HK-2 (cell line): ENCODE measurements around the gene CCDC146.
A peak's percentile ranks its signal among the peaks of the same experiment; 100 is the strongest.
"Not testable (repeated sequence)": the region's sequence is repeated elsewhere in the genome, so short reads cannot be mapped to it uniquely, and the experiment has no call there.

Experiments used
- DNase-seq: peaks from one replicate; pipeline ENCODE4 v3.0.0-alpha.2; 2018; ENCODE audit not compliant: unreplicated experiment

The CCDC146 gene, protein sequence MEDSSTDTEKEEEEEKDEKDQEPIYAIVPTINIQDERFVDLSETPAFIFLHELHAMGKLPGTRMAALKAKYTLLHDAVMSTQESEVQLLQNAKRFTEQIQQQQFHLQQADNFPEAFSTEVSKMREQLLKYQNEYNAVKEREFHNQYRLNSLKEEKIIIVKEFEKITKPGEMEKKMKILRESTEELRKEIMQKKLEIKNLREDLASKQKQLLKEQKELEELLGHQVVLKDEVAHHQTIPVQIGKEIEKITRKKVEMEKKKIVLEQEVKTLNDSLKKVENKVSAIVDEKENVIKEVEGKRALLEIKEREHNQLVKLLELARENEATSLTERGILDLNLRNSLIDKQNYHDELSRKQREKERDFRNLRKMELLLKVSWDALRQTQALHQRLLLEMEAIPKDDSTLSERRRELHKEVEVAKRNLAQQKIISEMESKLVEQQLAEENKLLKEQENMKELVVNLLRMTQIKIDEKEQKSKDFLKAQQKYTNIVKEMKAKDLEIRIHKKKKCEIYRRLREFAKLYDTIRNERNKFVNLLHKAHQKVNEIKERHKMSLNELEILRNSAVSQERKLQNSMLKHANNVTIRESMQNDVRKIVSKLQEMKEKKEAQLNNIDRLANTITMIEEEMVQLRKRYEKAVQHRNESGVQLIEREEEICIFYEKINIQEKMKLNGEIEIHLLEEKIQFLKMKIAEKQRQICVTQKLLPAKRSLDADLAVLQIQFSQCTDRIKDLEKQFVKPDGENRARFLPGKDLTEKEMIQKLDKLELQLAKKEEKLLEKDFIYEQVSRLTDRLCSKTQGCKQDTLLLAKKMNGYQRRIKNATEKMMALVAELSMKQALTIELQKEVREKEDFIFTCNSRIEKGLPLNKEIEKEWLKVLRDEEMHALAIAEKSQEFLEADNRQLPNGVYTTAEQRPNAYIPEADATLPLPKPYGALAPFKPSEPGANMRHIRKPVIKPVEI

DNA sequence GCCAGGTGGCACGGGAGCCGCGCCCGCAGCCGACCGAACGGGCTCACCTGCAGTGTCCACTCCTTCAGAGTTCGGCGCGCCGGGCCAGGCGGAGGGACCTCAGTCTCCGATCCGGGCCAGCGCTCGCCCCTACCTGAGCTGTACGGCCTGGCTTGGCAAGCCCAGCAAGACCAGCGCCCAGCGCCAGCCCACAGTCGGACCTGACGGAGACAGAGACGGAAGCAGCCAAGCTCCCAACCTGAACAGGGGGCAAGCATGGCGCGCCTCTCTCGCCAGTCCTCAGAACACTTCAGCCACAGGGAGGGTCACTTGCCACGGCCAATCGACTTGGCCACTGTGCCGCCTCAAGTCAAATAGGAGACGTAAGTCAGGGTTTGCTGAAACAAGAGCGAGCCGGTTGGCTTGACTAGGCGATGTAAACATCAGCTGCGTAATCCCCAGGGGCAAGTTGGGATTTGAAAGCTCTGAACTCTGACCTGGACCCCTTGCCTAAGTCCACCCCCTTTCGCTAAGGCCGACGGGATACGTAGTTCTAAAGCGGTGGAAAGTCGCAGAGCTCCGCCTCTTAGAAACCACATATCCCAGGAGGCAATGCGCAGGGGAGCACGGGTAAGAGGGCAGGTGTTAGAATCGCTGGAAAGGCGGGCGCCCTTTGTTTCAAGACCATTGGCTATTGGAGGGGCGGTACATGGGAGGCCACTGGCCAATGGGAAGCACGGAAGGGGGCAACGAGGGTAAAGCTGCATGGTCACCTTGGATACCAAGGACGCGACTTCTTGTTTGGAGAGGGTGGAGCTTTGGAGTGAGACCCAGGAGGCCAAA is at the start of gene CCDC146:
TSS of gene CCDC146 (plus strand) at position 756 of the 822 bp plus-strand sequence. CDS start 45,054 bp downstream, outside the sequence.
- DNase-seq = peak; percentile 97

DNA sequence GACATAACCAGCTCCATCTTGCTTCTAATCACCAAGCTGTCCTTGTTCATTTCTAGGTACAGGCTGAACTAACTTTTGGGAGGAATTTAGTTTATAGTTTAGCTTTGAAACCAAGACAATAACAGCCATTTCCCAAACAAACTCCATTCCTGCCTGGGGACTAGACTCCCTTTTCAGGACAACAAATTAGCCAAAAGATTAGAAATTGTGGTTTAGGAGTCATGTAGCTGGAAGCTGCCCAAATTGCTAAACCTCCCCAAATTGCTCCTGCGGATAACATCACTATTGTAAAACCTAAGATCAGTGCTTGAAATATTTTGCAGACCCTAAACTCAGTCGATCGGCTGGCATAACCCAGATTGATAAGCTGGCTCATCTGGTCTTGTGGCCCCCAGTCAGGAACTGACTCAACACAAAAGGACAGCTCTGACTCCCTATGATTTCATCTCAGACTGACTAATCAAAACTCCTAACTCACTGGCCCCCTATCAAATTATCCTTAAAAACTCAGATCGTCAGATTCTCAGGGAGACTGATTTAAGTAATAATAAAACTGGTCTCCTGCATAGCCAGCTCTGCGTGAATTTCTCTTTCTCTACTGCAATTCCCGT is 47.5 kb upstream of the CCDC146 start:
- not testable (repeated sequence) for DNase-seq

DNA sequence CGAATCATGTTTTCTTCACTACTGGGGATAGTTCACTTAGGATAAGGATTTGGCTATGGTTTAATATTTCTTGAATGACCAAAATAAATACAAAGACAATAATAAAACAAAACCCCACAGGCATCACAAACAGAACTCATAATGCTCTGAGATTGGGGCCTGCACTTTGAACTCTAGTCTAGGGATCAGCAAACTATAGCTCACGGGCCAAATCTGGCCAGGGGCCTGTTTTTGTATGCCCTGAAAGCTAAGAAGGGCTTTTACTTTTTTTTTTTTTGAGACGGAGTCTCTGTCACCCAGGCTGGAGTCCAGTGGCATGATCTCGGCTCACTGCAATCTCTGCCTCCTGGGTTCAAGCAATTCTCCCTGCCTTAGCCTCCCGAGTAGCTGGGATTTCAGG is 45.4 kb upstream of the CCDC146 start:
- not testable (repeated sequence) for DNase-seq

DNA sequence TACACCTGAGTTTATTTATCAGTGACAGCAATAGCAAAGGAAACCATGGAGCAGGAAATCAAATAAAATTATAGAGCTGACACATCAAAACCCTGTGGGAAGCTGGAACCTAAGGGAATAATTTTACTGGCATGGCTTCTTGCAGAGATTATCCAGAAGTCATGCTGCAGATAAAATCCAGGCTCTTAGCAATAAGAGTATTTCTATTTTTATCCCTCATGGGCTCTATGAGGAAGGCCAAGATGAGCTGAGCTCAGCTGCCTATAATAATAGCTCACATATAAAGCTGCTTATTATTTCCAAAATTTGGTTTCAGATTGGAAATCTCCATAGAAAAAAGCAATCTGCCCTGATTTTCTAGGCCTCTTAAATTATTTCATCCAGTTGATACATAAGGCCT is 43.3 kb upstream of the CCDC146 start:
- DNase-seq = not testable (repeated sequence)

DNA sequence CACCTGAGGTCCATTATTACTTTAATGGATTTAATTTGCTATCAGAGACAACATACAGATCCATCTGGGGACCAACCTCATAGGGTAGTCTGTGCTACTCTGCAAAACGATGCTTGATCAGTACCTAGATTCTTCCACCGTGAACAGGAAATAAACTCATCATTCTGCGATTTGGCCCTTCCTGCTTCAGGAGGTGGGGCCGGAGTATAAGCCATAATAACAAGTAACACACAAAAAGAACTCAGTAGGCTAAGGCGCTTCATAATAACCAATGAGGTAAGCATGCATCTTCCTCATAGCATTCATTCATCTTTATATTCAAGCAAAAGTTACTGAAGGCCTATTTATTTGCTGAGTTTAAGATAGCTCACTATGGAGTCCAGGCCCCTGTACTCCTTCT is 42.8 kb upstream of the CCDC146 start:
- DNase-seq = not testable (repeated sequence)

DNA sequence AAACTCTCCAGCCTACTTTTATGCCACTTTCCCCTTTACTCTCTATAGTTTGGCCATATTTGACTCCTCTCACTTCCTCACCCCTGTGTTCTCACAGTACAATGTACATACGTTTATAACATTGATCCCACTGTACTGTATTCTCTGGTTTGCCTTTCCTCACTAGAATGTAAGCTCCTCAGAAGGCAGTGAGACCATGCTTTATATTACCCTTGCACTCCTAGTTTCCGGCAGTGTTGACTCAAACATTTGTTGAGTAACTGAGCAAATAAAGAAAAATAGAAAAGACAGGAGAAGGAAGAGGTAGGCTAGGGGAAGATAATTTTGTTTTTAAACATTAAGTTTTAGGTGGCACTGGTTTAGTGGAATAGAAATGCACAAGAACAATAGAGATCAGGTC is 42.2 kb upstream of the CCDC146 start:
- not testable (repeated sequence) for DNase-seq

DNA sequence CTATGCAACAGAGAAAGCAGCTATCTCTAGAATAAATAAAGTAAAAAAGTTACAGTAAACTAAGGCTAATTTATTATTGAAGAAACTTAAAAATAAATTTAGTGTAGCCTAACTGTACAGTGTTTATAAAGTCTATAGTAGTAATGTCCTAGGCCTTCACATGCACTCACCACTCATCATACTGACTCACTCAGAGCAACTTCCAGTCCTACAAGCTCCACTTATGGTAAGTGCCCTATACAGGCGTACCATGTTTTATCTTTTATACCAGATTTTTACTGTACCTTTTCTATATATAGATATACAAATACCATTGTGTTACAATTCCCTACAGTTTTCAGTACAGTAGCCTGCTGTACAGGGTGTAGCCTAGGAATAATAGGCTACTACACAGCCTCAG is 40.2 kb upstream of the CCDC146 start:
- DNase-seq = not testable (repeated sequence)

DNA sequence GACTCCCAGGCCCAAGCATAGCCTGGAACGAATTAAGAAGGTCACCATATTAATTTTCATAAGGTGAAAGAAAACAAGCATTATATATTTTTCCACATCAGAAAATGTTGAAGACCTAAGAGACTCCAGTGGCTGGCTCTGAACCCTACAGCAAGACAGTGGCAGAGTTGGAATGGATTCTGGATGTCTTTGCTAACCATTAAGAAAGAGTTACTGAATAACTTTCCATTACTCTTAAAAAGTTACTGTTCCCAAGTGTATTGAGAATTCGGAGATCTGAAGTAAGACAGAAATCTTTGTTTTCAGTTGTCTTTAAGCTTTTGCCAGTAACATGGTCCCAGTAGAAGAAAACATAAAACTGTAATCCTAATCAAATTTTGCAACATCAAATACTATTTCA is 30.1 kb upstream of the CCDC146 start:
- DNase-seq = not testable (repeated sequence)

DNA sequence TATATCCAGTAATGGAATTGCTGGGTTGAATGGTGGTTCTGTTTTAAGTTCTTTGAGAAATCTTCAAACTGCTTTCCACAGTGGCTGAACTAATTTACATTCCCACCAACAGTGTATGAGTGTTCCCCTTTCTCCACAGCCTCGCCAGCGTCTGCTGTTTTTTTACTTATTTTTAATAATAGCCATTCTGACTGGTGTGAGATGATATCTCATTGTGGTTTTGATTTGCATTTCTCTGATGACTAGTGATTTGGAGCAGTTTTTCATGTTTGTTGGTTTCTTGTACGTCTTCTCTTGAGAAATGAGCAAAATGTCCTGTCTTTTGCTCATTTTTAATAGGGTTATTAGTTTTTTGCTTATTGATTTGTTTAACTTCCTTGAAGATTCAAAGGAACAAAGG is 21.9 kb upstream of the CCDC146 start:
- DNase-seq = not testable (repeated sequence)

DNA sequence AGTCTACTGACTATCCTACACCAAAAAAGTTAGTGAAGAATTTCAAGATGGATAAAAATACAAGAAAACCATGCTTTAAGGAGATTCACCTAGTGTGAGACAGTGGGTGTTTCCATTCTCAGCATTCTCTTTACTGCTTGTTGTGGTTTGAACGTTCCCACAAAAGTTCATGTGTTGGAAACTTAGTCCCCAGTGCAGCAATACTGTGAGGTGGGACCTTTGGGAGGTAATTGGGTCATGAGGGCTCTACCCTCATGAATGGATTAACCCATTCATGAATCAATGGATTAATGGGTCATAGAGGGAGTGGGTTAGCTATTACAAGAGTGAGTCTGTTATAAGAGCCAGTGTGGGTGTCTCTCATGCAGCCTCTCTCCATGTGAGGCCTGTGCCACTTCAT is 21.2 kb upstream of the CCDC146 start:
- not testable (repeated sequence) for DNase-seq

DNA sequence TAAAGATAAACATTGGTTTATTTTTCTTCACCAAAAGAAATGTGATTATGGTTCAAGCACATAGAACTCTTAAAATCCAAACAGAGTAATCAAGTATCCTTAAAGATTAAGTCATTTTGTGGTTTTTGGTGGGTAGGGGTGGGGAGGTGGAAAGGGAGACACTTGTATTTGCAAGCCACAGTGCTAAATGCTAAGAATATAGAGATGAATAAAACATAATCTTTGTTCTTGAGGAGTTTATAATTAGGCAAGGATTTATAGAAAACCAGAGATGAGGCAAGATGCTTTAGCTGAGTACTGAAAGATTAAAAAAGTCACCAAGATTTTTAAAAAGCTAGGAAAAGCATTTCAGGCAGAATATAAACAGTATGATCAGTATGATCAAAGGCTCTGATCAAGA is 19.7 kb upstream of the CCDC146 start:
- not testable (repeated sequence) for DNase-seq

DNA sequence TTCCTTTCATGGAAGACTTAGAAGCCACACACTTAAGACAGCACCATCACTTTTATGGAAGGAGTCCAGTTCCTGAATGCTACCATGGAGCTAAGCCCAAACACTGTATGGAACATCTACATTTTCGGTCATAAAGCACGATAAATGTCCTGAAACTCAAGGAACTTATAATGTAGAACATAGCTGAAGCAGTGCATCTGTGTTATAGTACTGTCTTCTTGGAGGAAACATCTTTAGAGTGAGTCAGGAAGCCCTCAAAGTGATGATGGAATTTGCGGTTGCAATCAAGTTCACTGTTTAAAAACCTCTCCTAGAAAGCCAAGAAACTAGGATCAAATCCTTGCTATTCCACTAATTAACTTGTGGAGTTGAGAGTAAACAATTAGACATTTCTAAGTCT is 16.5 kb upstream of the CCDC146 start:
- not testable (repeated sequence) for DNase-seq

DNA sequence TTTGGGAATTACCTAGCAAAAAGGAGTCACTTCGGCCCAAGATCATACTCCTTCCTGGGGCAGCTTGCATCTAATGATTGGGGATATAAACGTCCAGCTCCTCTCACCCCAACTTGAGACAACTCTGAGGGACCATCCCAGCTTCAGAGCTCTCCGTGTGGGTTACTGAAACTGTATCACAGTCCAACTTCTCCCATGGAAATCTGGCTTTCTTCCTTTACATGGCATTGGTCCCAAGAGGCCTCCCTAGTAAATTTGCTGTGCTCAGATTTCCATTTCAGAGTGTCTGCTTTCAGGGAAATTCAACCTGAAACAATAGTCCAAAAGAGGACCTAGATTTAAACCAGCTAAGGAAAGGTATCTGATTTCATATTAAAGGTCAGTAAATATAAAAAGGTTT is 14.8 kb upstream of the CCDC146 start:
- DNase-seq = not testable (repeated sequence)

DNA sequence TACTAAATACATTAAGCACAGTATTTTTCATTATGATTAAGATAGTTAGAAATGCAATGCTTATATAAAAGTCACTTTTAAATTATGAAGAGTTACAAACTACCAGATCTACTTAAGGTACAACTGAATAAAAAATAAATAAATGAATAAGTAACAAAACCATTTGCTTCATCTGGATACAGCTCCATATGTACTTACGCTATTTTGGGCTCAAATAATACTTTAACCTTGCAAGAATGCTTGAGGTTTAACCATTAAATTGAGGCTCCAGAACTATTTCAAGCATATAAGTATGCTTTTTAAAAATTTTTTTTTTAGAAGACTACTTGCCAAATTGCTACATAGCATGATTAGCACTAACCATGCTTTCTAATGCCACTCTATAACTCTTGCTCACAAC is 14.1 kb upstream of the CCDC146 start:
- not testable (repeated sequence) for DNase-seq

DNA sequence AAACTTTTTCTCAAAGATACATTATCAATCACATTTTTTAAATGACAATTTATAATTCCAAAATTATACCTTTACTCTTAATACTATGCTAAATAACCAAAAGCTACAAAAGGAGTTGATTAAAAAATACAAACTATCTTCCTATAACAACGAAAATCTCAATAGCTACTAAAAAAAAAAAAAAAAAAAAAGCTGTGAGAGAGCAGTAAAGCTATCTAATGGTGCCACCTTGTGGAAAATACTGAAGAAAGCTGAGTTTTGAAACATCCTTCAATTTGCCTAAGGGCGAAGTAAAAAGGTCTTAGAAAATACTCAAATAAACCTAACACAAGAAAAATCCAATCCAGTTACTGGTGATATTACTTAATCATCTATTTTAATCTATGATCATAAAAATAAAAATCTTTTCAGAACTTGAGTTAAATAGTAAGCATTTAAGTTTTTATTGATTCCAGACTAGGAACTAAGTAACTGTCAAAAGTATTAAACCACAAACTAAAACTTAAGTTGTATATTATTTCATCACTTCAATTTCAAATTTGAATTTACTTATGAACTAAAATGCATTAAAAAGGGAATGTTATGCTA is 9.6 kb upstream of the CCDC146 start:
- DNase-seq = not testable (repeated sequence)

DNA sequence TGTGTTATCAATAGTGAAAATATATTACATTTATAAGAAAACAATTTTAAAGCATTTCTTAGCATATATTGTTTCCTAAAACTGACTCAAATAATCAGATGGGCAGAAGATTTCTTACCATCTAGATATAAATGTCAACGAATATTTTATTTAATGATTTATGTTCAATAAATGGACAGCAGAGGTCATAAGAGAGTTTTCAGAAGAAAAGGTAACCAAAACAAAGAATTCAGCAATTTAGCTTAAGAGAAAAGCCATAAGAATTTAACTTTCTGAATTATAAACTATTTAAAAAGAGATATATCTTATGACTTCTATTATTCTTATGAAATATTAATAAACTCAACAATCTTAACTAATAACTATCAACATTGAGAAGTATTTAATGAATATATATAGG is 3.1 kb downstream of the CCDC146 start:
- not testable (repeated sequence) for DNase-seq

DNA sequence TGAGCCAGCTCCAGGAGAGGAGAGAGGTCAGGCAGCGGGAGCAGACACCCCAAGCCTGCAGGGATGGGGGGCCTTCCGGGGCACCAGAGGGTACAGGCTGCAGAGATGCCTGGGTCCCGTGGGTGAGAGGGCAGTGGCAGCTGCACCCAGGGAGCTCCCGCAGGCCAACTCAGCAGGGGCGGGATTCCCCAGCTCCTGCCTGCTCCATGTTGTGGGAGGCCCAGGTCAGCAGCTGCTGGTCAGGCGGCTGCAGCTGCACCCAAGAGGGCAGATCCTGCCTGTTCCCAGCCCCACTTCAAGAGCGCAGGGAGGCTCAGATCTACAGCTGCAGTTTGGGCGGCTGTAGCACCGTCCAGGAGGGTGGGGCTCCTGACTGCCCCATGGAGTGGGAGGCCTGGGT is 4.6 kb downstream of the CCDC146 start:
- DNase-seq = not testable (repeated sequence)

DNA sequence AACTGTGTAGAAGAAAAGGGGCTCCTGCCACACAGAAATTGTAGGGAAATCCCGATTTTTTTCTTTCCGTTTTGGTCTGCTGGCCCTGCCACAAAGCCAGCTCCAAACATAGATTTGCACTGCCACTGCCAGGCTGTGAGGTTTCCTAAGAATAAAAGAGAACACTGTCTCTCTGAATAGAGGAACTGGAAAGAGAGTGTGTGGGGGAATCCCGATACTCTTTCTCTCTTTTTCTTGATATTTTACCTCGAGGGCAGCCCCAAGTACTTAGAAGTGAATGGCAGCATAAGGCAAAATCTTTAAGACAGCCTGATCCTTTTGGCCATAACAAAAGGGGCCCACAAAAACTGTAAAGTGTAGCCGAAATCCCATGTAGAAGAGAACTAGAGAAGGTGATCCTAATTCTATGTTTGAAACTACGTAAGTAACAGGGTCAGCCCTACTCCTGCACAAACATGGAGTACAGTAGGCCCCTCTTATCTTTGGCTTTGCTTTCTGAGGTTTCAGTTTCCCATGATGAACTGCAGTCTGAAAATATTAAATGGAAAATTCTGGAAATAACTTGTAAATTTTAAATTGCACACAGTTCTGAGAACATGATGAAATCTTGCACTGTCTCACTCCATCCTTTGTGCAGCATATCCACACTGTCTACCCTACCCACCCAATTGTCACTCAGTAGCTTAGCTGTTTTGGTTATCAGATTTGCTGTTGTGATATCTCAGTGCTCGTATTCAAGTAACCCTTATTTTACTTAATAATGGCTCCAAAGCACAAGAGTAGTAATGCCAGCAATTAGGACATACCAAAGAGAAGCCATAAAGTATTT is 6.4 kb downstream of the CCDC146 start:
- DNase-seq = not testable (repeated sequence)

DNA sequence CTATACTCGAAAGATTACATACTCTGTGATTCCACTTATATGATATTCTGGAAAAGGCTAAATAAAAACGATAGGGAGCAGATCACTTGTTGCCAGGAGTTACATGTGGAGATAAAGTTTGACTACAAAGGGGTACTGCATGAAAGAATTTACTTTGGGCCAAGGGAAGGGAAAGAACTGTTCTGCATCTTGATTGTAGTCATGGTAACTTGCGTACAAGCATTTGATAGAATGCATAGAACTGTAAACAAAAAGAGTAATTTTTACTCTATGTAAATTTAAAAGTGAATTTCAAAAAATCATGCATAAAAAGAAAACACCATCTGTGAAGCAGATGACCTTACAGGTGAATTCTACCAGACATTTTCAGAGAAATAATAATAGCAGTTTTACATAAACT is 9.4 kb downstream of the CCDC146 start:
- not testable (repeated sequence) for DNase-seq

DNA sequence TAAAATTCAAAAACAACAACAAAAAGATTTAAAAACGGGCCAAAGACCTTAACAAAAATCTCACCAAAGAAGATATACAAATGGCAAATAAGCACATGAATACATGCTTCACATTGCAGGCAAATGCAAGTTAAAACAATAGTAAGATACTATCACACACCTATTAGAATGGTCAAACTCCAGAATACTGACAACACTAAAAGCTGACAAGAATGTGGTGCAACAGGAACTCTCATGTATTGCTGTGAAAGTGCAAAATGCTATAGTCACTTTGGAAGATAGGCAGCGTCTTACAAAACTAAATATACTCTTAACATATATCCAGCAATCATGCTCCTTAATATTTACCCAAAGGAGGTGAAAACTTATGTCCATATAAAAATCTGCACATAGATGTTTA is 16.3 kb downstream of the CCDC146 start:
- not testable (repeated sequence) for DNase-seq
